Measurements from ENCODE around the gene C6orf132.

DNA sequence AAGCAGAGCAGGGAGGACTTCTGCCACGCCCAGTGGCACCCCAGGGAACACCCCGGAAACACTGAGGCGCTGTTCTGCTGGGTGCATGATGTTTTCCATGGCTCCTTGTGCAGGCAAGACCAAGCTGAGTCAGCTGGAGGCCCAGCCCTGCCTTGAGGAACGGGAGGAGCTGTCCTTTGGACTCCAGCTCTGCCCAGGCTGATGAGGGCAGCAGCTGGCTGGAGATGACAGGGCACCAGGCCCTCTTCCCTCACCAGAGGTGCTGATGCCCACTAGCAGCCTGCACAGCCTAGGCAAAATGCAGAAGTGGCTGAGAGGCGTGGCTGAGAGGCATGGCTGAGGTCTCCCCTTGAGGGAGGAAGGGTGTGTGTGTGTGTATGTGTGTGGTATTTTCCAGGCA lies 2.4 kb downstream of the C6orf132 start:
- TF ChIP-seq POLR2A (IDR thresholded peaks at IDR 0.05): peak in 1 of 4 donors; percentile 27
- TF ChIP-seq EP300 (IDR thresholded peaks at IDR 0.05): no peak
